Stimulated activated CD4-positive, alpha-beta T cell treated with anti-CD3 and anti-CD28 coated beads, Interleukin-1b, Interleukin-23, amount 100 ng/mL, for 1 hour (primary cell): ENCODE results near the gene WAS.
"Not testable (repeated sequence)": the region's sequence is repeated elsewhere in the genome, so short reads cannot be mapped to it uniquely, and the experiment has no call there.

ENCODE experiments used
- DNase-seq, 2 donors: peaks; one replicate each; pipeline ENCODE4 v3.0.0-alpha.2; 2020; ENCODE audit warnings: low read depth in 2 of 2

The WAS gene

DNA sequence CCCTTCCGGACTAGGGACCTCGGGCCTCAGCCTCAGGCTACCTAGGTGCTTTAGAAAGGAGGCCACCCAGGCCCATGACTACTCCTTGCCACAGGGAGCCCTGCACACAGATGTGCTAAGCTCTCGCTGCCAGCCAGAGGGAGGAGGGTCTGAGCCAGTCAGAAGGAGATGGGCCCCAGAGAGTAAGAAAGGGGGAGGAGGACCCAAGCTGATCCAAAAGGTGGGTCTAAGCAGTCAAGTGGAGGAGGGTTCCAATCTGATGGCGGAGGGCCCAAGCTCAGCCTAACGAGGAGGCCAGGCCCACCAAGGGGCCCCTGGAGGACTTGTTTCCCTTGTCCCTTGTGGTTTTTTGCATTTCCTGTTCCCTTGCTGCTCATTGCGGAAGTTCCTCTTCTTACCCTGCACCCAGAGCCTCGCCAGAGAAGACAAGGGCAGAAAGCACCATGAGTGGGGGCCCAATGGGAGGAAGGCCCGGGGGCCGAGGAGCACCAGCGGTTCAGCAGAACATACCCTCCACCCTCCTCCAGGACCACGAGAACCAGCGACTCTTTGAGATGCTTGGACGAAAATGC is at the start of gene WAS:
WAS (plus strand) TSS at position 389 of the 572 bp plus-strand sequence; CDS start at position 444, 55 bp downstream.
- DNase-seq = no peak

DNA sequence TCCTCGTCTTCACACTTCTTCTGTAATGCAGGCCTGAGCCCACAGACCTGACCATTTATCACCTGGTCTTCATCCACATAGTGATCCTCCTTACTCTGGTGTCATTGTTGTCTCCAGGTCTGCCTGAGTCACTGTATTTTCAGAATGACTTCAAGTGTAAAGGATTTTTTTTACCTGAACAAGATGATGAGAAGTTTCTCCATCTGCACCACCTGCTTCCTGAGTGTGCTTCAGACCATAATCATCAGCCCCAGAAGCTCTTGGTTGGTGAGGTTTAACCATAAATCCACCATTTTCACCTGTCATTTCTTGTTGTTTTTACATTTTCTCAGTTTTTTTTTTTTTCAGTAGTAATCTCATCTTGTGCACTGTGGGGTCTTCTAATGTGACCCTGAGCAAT is 47.3 kb upstream of the WAS start:
- DNase-seq = no peak

GRCh38 chrX:48636776-48637175 is 46.8 kb upstream of the WAS start:
- DNase-seq = no peak

DNA sequence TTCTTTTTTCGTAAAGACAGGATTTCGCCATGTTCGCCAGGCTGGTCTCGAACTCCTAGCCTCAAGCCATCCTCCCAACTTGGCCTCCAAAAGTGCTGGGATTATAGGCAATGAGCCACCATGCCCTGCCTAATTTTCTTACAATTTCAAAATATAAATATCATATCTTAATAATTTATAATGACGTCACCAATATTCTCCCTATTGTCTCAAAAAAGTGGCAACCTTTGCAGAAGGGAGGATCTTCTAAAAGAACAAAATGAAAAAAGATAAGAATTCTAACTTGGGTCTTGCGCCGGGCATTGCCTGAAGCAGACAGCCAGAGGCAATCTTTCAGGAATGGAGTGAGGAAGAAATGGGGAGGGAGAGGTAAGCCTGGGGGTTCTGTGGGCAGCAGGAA is 37.9 kb upstream of the WAS start:
- no peak for DNase-seq

- no peak for DNase-seq
Measured at GRCh38 chrX:48648336-48648751, 35.3 kb upstream of the WAS start.

GRCh38 chrX:48649102-48649501 is 34.5 kb upstream of the WAS start:
- DNase-seq = no peak

DNA sequence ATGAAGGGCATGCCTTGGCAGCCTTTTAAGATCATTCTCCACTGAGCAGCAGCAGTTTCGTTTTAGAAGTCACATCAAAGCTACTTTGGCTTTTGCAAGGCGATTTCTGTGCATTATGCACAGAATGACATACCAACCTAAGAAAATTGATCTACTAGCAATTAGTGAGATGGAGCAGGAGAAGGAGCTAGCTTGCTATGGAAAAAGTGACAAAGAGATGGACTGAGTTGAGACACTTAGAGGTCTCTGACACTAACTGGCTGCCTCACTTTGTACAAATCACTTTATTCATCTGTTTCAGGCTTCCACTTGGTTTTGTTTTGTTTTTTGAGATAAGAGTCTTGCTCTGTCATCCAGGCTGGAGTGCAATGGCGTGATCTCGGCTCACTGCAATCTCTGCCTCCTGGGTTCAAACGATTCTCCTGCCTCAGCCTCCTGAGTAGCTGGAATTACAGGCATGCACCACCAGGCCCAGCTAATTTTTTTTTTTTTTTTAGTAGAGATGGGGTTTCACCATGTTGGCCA is 31.5 kb upstream of the WAS start:
- not testable (repeated sequence) for DNase-seq

DNA sequence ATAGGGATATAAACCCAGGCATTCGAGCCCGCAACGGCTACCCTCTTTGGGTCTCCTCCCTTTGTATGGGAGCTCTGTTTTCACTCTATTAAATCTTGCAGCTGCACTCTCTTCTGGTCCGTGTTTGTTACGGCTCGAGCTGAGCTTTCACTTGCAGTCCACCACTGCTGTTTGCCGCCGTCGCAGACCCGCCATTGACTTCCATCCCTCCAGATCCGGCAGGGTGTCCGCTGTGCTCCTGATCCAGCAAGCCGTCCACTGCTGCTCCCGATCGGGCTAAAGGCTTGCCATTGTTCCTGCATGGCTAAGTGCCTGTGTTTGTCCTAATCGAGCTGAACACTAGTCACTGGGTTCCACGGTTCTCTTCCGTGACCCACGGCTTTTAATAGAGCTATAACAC is 28.9 kb upstream of the WAS start:
- not testable (repeated sequence) for DNase-seq

DNA sequence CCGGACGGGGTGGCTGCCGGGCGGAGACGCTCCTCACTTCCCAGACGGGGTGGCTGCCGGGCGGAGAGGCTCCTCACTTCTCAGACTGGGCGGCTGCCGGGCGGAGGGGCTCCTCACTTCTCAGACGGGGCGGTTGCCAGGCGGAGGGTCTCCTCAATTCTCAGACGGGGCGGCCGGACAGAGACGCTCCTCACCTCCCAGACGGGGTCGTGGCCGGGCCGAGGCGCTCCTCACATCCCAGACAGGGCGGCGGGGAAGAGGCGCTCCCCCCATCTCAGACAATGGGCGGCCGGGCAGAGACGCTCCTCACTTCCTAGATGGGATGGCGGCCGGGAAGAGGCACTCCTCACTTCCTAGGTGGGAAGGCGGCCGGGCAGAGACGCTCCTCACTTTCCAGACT is 23.9 kb upstream of the WAS start:
- DNase-seq = not testable (repeated sequence)

DNA sequence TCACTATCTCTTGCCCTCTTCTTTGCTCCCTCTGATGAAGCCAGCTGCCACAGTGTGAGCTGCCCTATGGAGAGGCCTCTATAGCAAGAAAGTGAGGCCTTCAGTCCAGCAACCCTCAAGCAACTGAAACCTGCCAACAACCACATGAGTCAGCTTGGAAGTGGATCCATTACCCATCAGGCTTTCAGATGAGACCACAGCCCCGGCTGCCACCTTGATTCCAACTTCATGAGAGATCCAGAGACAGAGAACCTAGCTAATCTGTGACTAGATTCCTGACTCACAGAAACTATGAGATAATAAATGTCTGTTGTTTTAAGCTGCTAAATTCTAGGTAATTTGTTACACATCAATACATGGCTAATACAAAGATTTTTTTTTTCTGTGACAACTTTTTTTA is 20.4 kb upstream of the WAS start:
- no peak for DNase-seq

DNA sequence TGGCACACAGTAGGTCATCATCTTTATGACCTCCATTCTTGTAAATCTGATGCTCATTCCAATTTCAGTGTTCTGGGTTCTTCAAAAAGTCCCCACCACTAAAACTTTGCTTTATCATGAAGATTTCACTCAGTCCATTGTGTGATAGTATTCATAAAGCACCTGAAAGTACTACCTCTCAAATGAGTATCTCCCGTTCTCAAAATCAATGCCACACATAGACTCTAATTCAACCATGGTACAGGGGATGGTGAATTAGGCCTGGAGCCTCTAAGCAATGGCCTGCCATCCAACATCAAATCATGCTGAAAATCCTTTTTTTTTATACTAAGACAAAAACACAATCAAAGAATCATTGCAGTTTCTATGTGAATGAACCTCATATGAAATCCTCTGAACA is 19.4 kb upstream of the WAS start:
- DNase-seq = no peak

- DNase-seq = no peak
Measured at GRCh38 chrX:48665991-48666390, 17.6 kb upstream of the WAS start.

- DNase-seq = no peak
Measured at GRCh38 chrX:48666649-48667048, 16.9 kb upstream of the WAS start.

GRCh38 chrX:48667509-48667908 is 16.1 kb upstream of the WAS start:
- DNase-seq = no peak

DNA sequence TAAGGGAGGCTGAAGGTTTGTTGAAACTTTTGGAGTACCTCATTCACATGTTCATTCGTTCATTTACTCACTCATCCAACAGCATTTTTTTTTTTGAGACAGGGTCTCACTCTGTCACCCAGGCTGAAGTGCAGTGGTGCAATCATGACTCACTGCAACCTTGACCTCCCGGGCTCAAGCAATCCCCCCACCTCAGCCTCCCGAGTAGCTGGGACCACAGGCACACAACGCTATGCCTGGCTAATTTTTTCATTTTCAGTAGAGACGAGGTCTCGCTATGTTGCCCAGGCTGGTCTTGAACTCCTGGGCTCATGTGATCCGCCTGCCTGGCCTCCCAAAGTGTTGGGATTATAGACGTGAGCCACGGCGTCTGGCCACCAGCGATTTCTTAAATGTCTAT is 15.4 kb upstream of the WAS start:
- DNase-seq = not testable (repeated sequence)

- peak; percentile 67 to 77 for DNase-seq
Measured at GRCh38 chrX:48676106-48676892, 7.3 kb upstream of the WAS start.

GRCh38 chrX:48676893-48677270 is 6.7 kb upstream of the WAS start:
- DNase-seq = no peak

- DNase-seq = no peak
Measured at GRCh38 chrX:48677516-48677915, 6.1 kb upstream of the WAS start.

- not testable (repeated sequence) for DNase-seq
Measured at GRCh38 chrX:48680467-48680866, 3.1 kb upstream of the WAS start.

DNA sequence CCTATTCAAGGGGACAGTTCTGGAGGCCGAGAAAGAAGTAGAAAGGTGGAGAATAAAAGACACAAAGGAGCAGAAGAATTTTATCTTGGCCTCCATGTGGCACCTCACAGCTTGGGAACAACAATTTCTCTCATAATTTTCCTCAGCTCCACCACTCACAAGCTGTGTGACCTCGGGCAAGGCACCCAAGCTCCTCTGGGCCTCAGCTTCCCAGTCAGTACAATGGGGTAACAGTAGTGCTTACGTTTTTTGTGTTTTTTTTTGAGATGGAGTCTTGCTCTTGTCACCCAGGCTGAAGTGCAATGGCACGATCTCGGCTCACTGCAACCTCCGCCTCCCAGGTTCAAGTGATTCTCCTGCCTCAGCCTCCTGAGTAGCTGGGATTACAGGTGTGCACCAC is 2.7 kb upstream of the WAS start:
- not testable (repeated sequence) for DNase-seq

GRCh38 chrX:48681539-48682183 is 1.9 kb upstream of the WAS start:
- DNase-seq = no peak

- DNase-seq = not testable (repeated sequence)
Measured at GRCh38 chrX:48682795-48683194, 804 bp upstream of the WAS start.

DNA sequence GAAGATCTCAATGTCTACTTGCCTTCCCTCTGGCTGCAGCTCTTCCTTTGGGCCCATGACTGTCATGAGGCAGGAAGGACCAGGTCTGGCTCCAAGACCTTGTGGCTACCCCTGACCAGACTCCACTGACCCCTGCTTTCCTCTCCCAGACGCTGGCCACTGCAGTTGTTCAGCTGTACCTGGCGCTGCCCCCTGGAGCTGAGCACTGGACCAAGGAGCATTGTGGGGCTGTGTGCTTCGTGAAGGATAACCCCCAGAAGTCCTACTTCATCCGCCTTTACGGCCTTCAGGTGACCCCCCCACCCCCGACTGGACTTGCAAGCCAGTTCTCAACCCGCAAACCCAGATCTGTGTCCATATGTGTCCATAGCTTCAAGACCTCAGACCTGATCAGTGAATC is 535 bp downstream of the WAS start:
- no peak for DNase-seq
